ENCODE results near the gene GAL3ST1.
A peak's percentile ranks its signal among the peaks of the same experiment; 100 is the strongest.
"Not testable (repeated sequence)": the region's sequence is repeated elsewhere in the genome, so short reads cannot be mapped to it uniquely, and the experiment has no call there.

GAL3ST1 gene

GRCh38 chr22:30542811-30543188, 31.7 kb downstream of the GAL3ST1 start:
- no peaks in the 10 kb centered on the region for H3K36me3 ChIP-seq (ENCODE audit: insufficient read depth, low read length)
- H3K9me3 ChIP-seq (ENCODE audit: low read length), result no peaks in the 10 kb centered on the region
- no peaks in the 10 kb centered on the region for H3K4me1 ChIP-seq (ENCODE audit: insufficient read depth, low read length)
- no peak overlapping the region for H3K9ac ChIP-seq (ENCODE audit: low read length)
- H3K27ac ChIP-seq (ENCODE audit: low read depth, low read length), result no peak overlapping the region
- H3K27me3 ChIP-seq (ENCODE audit: control insufficient read depth in 1 of 2, insufficient read depth in 2 of 2, low read length in 2 of 2), result peaks cover 0 to 33% of the 10 kb centered on the region in 2 donors
- no peak overlapping the region for H3K4me3 ChIP-seq (ENCODE audit: low read depth in 1 of 2, low read length in 2 of 2)

- Histone ChIP-seq H3K4me3 (ENCODE audit: low read depth in 1 of 2, low read length in 2 of 2) (peak overlapping the region in 1 of 2 donors; percentile 6), H3K27ac (ENCODE audit: low read depth, low read length) (no peak overlapping the region), H3K36me3 (ENCODE audit: insufficient read depth, low read length) (no peaks in the 10 kb centered on the region), H3K4me1 (ENCODE audit: insufficient read depth, low read length) (no peaks in the 10 kb centered on the region), H3K9me3 (ENCODE audit: low read length) (no peaks in the 10 kb centered on the region), H3K27me3 (ENCODE audit: control insufficient read depth in 1 of 2, insufficient read depth in 2 of 2, low read length in 2 of 2) (peaks cover 0 to 33% of the 10 kb centered on the region in 2 donors), H3K9ac (ENCODE audit: low read length) (no peak overlapping the region)
Measured at GRCh38 chr22:30541961-30542810, 32.3 kb downstream of the GAL3ST1 start.

- not testable (repeated sequence) for H3K4me3 ChIP-seq (ENCODE audit: low read depth in 1 of 2, low read length in 2 of 2); H3K36me3 ChIP-seq (ENCODE audit: insufficient read depth, low read length); H3K9me3 ChIP-seq (ENCODE audit: low read length); H3K27ac ChIP-seq (ENCODE audit: low read depth, low read length); H3K9ac ChIP-seq (ENCODE audit: low read length); H3K4me1 ChIP-seq (ENCODE audit: insufficient read depth, low read length)
- peaks cover 0 to 33% of the 10 kb centered on the region in 2 donors for H3K27me3 ChIP-seq (ENCODE audit: control insufficient read depth in 1 of 2, insufficient read depth in 2 of 2, low read length in 2 of 2)
Measured at GRCh38 chr22:30541511-30541910, 33.0 kb downstream of the GAL3ST1 start.

GRCh38 chr22:30539368-30539767, 35.1 kb downstream of the GAL3ST1 start:
- Histone ChIP-seq H3K27ac (ENCODE audit: low read depth, low read length) (no peak overlapping the region), H3K36me3 (ENCODE audit: insufficient read depth, low read length) (no peaks in the 10 kb centered on the region), H3K9me3 (ENCODE audit: low read length) (no peaks in the 10 kb centered on the region), H3K4me1 (ENCODE audit: insufficient read depth, low read length) (no peaks in the 10 kb centered on the region), H3K9ac (ENCODE audit: low read length) (no peak overlapping the region), H3K4me3 (ENCODE audit: low read depth in 1 of 2, low read length in 2 of 2) (no peak overlapping the region), H3K27me3 (ENCODE audit: control insufficient read depth in 1 of 2, insufficient read depth in 2 of 2, low read length in 2 of 2) (peaks cover 0 to 24% of the 10 kb centered on the region in 2 donors)

- Histone ChIP-seq H3K27ac (ENCODE audit: low read depth, low read length) (no peak overlapping the region), H3K9me3 (ENCODE audit: low read length) (no peaks in the 10 kb centered on the region), H3K9ac (ENCODE audit: low read length) (no peak overlapping the region), H3K4me3 (ENCODE audit: low read depth in 1 of 2, low read length in 2 of 2) (no peak overlapping the region), H3K36me3 (ENCODE audit: insufficient read depth, low read length) (no peaks in the 10 kb centered on the region), H3K4me1 (ENCODE audit: insufficient read depth, low read length) (no peaks in the 10 kb centered on the region), H3K27me3 (ENCODE audit: control insufficient read depth in 1 of 2, insufficient read depth in 2 of 2, low read length in 2 of 2) (peaks cover 0 to 17% of the 10 kb centered on the region in 2 donors)
Measured at GRCh38 chr22:30538280-30538679, 36.2 kb downstream of the GAL3ST1 start.

- Histone ChIP-seq H3K9ac (ENCODE audit: low read length) (no peak overlapping the region), H3K27me3 (ENCODE audit: control insufficient read depth in 1 of 2, insufficient read depth in 2 of 2, low read length in 2 of 2) (peaks cover 0 to 9% of the 10 kb centered on the region in 2 donors), H3K9me3 (ENCODE audit: low read length) (no peaks in the 10 kb centered on the region), H3K27ac (ENCODE audit: low read depth, low read length) (no peak overlapping the region), H3K4me1 (ENCODE audit: insufficient read depth, low read length) (no peaks in the 10 kb centered on the region), H3K36me3 (ENCODE audit: insufficient read depth, low read length) (no peaks in the 10 kb centered on the region), H3K4me3 (ENCODE audit: low read depth in 1 of 2, low read length in 2 of 2) (no peak overlapping the region)
Measured at GRCh38 chr22:30537083-30537731, 37.3 kb downstream of the GAL3ST1 start.

GRCh38 chr22:30535182-30535581, 39.3 kb downstream of the GAL3ST1 start:
- Histone ChIP-seq H3K9me3 (ENCODE audit: low read length) (no peaks in the 10 kb centered on the region), H3K4me3 (ENCODE audit: low read depth in 1 of 2, low read length in 2 of 2) (no peak overlapping the region), H3K27ac (ENCODE audit: low read depth, low read length) (no peak overlapping the region), H3K27me3 (ENCODE audit: control insufficient read depth in 1 of 2, insufficient read depth in 2 of 2, low read length in 2 of 2) (no peaks in the 10 kb centered on the region), H3K9ac (ENCODE audit: low read length) (no peak overlapping the region), H3K4me1 (ENCODE audit: insufficient read depth, low read length) (no peaks in the 10 kb centered on the region), H3K36me3 (ENCODE audit: insufficient read depth, low read length) (no peaks in the 10 kb centered on the region)

GRCh38 chr22:30531651-30532608, 42.5 kb downstream of the GAL3ST1 start:
- Histone ChIP-seq H3K4me3 (ENCODE audit: low read depth in 1 of 2, low read length in 2 of 2) (no peak overlapping the region), H3K9me3 (ENCODE audit: low read length) (no peaks in the 10 kb centered on the region), H3K4me1 (ENCODE audit: insufficient read depth, low read length) (no peaks in the 10 kb centered on the region), H3K27me3 (ENCODE audit: control insufficient read depth in 1 of 2, insufficient read depth in 2 of 2, low read length in 2 of 2) (no peaks in the 10 kb centered on the region), H3K9ac (ENCODE audit: low read length) (no peak overlapping the region), H3K27ac (ENCODE audit: low read depth, low read length) (no peak overlapping the region), H3K36me3 (ENCODE audit: insufficient read depth, low read length) (no peaks in the 10 kb centered on the region)

GRCh38 chr22:30526656-30527055, 47.8 kb downstream of the GAL3ST1 start:
- H3K9me3 ChIP-seq (ENCODE audit: low read length), result no peaks in the 10 kb centered on the region
- no peaks in the 10 kb centered on the region for H3K27me3 ChIP-seq (ENCODE audit: control insufficient read depth in 1 of 2, insufficient read depth in 2 of 2, low read length in 2 of 2)
- no peaks in the 10 kb centered on the region for H3K36me3 ChIP-seq (ENCODE audit: insufficient read depth, low read length)
- H3K27ac ChIP-seq (ENCODE audit: low read depth, low read length), result no peak overlapping the region
- no peak overlapping the region for H3K4me3 ChIP-seq (ENCODE audit: low read depth in 1 of 2, low read length in 2 of 2)
- no peaks in the 10 kb centered on the region for H3K4me1 ChIP-seq (ENCODE audit: insufficient read depth, low read length)
- H3K9ac ChIP-seq (ENCODE audit: low read length), result no peak overlapping the region

GRCh38 chr22:30523646-30524489, 50.6 kb downstream of the GAL3ST1 start:
- Histone ChIP-seq H3K4me1 (ENCODE audit: insufficient read depth, low read length) (no peaks in the 10 kb centered on the region), H3K27me3 (ENCODE audit: control insufficient read depth in 1 of 2, insufficient read depth in 2 of 2, low read length in 2 of 2) (no peaks in the 10 kb centered on the region), H3K27ac (ENCODE audit: low read depth, low read length) (no peak overlapping the region), H3K9me3 (ENCODE audit: low read length) (no peaks in the 10 kb centered on the region), H3K9ac (ENCODE audit: low read length) (no peak overlapping the region), H3K36me3 (ENCODE audit: insufficient read depth, low read length) (no peaks in the 10 kb centered on the region), H3K4me3 (ENCODE audit: low read depth in 1 of 2, low read length in 2 of 2) (no peak overlapping the region)

Measured in muscle layer of colon (tissue), 2 donors.